ENCODE data around the gene HECA. TPM values are rescaled to one million over a fixed set of nuclear protein-coding genes. Genes with fewer than 3 reads are reported as not detected.
"Not testable (repeated sequence)": the region's sequence is repeated elsewhere in the genome, so short reads cannot be mapped to it uniquely, and the experiment has no call there.

The HECA gene
- total RNA-seq: 62.5 TPM

- DNase-seq: peak; percentile 89
These were observed at the start of gene HECA for GRCh38 chr6:139134817-139135577. TSS of gene HECA (plus strand) at chr6:139135080. CDS start at chr6:139135397, 317 bp downstream.

DNA sequence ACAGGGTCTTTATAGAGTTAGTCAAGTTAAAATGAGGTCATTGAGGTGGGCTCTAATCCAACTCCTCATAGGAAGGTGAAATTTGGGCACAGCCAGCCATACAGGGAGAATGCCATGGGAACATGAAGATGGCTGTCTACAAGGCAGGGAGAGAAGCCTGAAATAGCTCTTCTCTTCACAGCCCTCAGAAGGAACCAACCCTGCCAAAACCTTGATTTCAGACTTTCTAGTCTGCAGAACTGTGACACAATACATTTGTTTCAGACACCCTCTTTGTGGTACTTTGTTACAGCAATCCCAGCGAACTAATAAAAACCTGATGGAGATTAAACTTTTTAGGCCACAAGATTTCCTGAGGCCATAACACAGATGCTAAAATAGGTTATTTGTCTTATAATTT, 43.1 kb upstream of the HECA start:
- DNase-seq: no peak

DNA sequence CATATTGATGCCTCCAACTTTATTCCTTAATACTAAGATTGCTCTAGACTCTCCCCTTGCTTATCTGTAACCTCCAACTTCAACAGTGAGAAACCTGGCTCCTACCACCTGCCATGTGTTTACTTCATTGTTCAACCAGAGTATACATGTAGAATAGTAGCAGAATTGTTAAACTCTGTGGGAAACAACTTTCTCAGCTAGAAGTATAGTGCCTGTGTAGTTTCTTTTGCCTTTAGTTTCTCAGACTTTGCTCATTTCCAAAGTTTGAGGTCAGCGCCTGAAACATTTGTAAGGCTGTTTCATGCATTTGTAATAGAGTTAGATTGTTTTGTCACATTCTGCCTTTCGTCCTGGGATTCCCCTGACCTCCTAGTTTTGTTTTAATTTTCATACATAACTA, 34.9 kb upstream of the HECA start:
- DNase-seq: no peak

- no peak for DNase-seq
These were observed 27.8 kb upstream of the HECA start for GRCh38 chr6:139107051-139107450.

DNA sequence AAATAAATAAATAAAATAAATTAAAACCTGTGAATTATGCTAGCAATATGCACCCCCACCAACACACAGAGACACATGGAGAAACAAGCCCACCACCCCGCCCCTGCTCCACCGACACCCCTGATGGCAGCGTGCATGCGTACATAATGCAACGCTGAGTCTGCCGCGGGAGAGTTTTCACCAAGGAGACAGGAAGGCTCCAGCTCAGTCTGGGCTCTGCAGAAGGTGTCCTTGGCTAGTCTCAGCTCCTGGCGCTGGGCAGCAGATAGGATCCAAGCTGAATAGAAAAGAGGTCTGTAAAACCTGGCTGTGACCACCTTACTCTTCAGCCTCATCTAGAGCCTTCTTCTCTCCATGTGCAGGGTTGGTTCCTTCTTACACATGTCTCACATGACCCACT, 26.5 kb upstream of the HECA start:
- no peak for DNase-seq

- no peak for DNase-seq
These were observed 25.3 kb upstream of the HECA start for GRCh38 chr6:139109558-139109957.

DNA sequence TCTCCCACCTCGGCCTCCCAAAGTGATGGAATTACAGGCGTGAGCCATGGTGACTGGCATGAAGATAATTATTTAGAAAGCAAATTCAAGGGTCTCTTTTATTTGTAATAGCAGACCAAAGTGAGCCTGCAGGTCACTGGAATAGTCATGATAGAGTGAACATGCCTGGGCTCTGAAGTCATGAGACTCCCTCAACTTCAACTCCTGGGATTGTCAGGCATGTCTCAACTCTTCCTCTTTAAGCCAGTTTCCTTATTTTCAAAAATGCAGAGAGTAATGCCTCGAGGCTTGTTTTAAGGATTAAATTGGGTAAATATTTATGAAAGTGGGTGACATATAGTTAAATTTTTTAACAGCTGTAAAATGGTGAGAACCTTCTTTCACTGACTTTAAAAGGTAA, 22.7 kb upstream of the HECA start:
- no peak for DNase-seq

DNA sequence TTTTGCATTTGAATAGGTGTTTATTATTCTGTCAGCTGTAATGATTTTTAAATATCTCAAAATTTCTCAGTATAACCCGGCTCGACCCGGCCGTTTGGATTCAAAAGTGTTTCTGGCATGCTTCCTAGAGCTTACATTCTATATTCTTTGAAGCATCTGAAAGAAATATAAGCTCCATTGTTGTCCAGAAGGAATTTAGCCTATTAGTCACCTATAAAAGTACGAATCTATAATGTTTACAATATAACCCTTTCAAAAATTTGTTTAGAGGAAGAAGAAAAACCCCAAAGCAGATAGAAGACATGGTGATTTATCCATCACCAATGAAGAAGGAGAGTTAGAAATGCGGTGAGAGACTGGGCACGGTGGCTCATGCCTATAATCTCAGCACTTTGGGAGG, 22.3 kb upstream of the HECA start:
- no peak for DNase-seq

DNA sequence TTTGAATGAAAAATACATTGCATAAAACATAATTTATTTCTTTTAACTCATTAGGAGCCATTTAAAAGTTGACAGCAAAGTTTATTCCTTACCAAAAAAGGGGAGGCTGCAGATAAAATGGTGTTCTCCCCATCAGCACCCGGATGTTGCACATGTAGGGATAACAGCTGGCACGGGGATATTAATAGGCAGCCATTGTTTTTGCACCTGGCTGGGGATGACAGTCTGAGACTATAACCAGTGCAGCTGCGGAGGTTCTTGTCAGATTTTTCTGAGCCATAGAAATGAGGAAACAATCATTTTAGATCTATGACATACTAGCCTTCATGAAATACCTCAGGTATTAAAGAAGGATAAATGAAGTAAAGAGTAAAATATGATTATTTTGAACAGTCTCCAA, 20.1 kb upstream of the HECA start:
- no peak for DNase-seq

- DNase-seq: no peak
These were observed 18.7 kb upstream of the HECA start for GRCh38 chr6:139115989-139116758.

DNA sequence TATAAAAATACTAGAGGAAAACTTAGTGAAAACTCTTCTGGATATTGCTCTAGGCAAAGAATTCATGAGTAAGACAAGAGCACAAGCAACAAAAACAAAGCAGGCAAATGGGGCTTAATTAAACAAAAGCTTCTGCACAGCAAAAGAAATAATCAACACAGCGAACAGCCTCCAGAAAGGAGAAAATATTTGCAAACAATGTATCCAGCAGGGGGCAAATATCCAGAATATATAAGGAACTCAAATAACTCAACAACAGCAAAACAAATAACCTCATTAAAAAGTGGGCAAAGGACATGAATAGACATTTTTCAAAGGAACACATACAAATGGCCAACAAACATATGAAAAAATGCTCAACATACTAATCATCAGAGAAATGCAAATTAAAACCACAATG, 17.1 kb upstream of the HECA start:
- no peak for DNase-seq

- DNase-seq: no peak
These were observed 15.3 kb upstream of the HECA start for GRCh38 chr6:139119552-139119951.

DNA sequence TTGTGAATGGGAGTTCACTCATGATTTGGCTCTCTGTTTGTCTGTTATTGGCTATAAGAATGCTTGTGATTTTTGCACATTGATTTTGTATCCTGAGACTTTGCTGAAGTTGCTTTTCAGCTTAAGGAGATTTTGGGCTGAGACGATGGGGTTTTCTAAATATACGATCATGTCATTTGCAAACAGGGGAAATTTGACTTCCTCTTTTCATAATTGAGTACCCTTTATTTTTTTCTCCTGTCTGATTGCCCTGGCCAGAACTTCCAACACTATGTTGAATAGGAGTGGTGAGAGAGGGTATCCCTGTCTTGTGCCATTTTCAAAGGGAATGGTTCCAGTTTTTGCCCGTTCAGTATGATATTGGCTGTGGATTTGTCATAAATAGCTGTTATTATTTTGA, 12.1 kb upstream of the HECA start:
- not testable (repeated sequence) for DNase-seq

GRCh38 chr6:139124887-139125672, 9.8 kb upstream of the HECA start:
- DNase-seq: no peak

DNA sequence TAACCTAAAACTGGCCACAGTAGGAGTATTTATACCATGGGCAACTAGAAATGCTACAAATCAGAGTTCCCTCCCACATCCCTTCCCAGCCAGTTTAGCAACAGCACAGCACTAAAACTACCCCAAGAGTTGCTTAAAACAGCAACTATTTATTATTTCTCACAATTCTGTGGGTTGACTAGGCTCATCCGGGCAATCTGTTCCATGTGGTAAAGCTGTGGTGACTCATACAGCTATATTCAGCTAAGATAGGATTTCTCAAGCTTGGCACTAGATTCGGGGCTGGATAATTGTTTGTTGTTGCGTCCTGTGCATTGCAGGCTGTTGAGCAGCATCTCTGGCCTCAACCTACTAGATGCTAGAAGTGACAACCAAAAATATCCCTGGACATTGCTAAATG, 8.6 kb upstream of the HECA start:
- peak; percentile 56 for DNase-seq

DNA sequence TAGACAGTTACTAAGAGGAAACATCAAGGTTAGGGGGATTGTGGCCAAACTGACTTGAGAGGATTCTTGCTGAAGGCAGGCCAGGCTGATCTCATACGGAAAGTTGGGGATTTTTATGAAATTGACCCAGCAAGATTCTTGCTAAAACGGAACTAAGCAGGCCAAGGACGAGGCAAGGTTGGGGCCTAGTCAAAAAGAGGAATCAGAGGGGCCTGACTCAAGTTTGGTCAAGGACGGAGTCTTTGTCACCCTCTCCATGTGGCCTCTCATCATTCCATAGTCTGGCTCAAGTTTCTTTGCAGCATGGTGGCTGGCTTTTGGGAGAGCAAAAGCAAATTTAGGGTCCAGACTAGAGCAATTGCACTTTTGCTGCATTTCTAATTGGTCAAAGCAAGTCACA, 7.9 kb upstream of the HECA start:
- no peak for DNase-seq

DNA sequence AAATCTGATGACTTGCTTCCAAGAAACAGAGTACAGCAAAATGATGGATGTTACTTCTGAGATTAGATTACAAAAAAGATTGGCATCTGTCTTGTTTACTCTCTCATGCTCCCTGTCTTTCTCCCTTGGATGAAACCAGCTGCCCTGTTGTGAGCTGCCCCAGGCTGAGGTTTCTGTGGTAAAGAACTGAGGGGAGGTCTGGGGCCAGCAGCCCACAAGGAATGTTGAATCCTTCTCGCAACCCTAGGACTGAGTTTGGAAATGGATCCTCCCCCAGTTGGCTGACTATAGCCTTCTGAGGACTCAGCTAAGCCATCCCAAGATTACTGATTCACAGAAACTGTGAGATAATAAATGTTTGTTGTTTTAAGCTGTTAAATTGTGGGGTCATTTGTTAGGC, 5.6 kb upstream of the HECA start:
- no peak for DNase-seq

DNA sequence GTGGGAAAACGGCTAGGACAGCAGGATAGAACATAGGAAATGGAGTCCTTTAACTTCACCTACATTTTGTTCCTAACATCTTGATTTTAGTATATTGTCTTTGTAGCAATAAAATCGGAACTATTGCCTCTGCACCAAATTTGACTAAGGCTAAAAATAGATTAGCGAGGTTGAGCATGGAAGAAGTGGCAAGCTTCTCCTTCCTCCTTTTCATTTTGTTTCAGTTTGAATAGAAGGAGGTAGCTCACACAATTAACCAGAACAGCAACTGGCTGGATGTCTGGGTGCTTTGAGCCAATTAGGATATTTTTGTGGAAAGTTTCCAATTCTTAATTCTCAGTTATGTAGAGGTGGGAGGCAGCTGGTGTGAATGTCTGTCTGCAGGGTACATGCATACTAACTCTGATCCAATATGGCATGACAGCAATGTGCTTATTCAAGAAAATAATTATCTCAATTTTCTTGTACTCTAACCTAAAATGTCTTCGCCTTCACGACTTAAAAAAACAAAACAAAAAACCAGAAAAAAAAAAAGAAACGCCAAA, 3.1 kb upstream of the HECA start:
- no peak for DNase-seq

DNA sequence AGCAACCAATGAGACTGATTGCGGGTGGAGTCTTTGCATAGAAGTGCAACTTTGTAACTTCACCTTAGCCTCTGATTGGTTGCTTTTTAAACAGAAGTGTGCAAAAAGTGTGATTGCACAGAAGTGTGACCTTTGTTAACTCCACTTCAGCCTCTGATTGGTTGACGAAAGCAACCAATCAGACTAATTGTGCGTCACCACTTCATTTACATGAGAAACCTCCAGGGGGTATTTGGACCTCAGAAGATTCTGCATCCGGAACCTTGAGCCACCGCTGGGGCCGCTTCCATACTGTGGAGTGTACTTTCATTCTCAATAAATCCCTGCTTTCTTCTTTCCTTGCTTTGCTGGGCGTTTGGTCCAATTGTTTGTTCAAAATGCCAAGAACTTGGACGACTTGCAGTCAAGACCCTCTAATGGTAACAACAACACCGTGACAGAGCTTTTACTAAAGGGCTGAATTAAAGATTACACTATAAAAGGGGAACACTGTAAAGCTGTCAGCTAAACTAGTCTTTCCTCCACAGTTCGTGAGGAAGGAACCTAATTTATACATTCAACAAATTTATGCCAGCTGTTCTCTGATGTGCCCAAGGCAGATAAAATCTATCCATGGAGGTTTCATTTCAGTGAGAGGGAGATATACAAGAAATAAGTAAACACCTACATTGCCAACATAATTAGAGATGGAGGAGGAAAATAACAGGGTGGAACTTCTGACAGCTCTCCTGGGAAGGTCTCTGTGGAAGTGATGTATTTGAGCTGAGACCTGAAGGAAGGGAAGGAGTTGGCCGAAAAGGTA, 1.4 kb upstream of the HECA start:
- no peak for DNase-seq

DNA sequence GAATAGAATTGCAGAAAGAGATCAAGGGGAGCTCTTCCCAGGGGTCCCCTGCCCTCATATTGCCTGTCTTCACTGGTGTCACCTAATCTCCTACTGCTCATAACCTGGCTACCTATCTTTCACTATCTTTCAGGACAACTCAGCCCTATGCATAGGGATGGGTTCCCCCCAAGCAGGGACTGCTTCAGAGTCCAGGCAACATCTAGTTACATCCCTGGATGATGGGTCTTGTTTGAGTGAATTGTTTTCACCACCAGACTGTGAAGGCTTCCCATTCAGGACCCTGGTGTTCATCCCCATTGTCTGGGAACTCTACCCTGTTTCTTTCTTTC, 850 bp upstream of the HECA start:
- no peak for DNase-seq

- peak; percentile 28 for DNase-seq
These were observed 982 bp downstream of the HECA start for GRCh38 chr6:139135578-139136545.

Measured in occipital lobe (tissue), 2 donors.